GM06990 (cell line): ENCODE measurements around the gene UBTFL1.

Experiments used
- DNase-seq: peaks from one replicate; pipeline ENCODE4 v3.0.0-alpha.2; 2011; ENCODE audit not compliant: insufficient read length; ENCODE audit errors: extremely low read depth
- H3K27me3 ChIP-seq: replicated peaks from 2 replicates; pipeline ENCODE4 v1.6.0; 2011; ENCODE audit warnings: low read length; ENCODE audit not compliant: control insufficient read depth, insufficient read depth
- H3K36me3 ChIP-seq: 2 replicates; pipeline ENCODE4 v1.5.1; 2011; ENCODE audit warnings: low read length; ENCODE audit not compliant: control insufficient read depth, insufficient read depth
- H3K4me3 ChIP-seq: replicated peaks from 2 replicates; pipeline ENCODE4 v1.5.1; 2011; ENCODE audit warnings: low read depth, mild to moderate bottlenecking, control low read depth, low read length
- CTCF ChIP-seq: IDR thresholded peaks from 2 replicates; pipeline ENCODE4 v1.5.1; 2011; ENCODE audit warnings: low read length, control low read depth, mild to moderate bottlenecking, inconsistent platforms; ENCODE audit not compliant: insufficient read depth, poor library complexity, severe bottlenecking

Gene UBTFL1

GRCh38 chr11:90135016-90135415 is 49.3 kb downstream of the UBTFL1 start:
- H3K36me3 ChIP-seq: no peaks in the 10 kb centered on the region
- H3K4me3 ChIP-seq: no peak overlapping the region
- H3K27me3 ChIP-seq: no peaks in the 10 kb centered on the region
- no peak for DNase-seq
- no peak for TF ChIP-seq CTCF
